Loucy (cell line): ENCODE measurements around the gene PMM1.
"Not testable (repeated sequence)": the region's sequence is repeated elsewhere in the genome, so short reads cannot be mapped to it uniquely, and the experiment has no call there.

Experiments
- H2AFZ ChIP-seq: fragments of 200-600 bp; sonication (generic); 2 replicates; pipeline ENCODE4 v1.6.0; 2016; ENCODE audit warnings: antibody characterized with exemption, mild to moderate bottlenecking, low read length, moderate library complexity
- H3F3A ChIP-seq: fragments of 200-600 bp; 2 replicates; pipeline ENCODE4 v1.6.0; 2016; ENCODE audit warnings: antibody characterized with exemption, low read depth, mild to moderate bottlenecking
- H3K27me3 ChIP-seq: fragments of 200-600 bp; sonication (generic); 2 replicates; pipeline ENCODE4 v1.6.1; 2014; ENCODE audit warnings: low read length, mild to moderate bottlenecking; ENCODE audit not compliant: insufficient read depth, poor library complexity, severe bottlenecking
- H3K36me3 ChIP-seq: fragments of 200-600 bp; sonication (generic); 2 replicates; pipeline ENCODE4 v1.6.1; 2016; ENCODE audit warnings: low read length; ENCODE audit not compliant: insufficient read depth
- H3K4me1 ChIP-seq: fragments of 200-600 bp; sonication (generic); 2 replicates; pipeline ENCODE4 v1.5.1; 2014; ENCODE audit warnings: low read length, mild to moderate bottlenecking; ENCODE audit not compliant: insufficient read depth, poor library complexity, severe bottlenecking
- H3K4me2 ChIP-seq: fragments of 200-600 bp; sonication (generic); 2 replicates; pipeline ENCODE4 v1.6.0; 2014; ENCODE audit warnings: antibody characterized with exemption, low read length, low read depth, mild to moderate bottlenecking; ENCODE audit not compliant: poor library complexity, severe bottlenecking
- H3K4me3 ChIP-seq: fragments of 200-600 bp; sonication (generic); 2 replicates; pipeline ENCODE4 v1.5.1; 2014; ENCODE audit warnings: low read length, mild to moderate bottlenecking, mixed read lengths; ENCODE audit not compliant: poor library complexity, severe bottlenecking
- H3K79me2 ChIP-seq: fragments of 200-600 bp; sonication (generic); 2 replicates; pipeline ENCODE4 v1.6.1; 2014; ENCODE audit warnings: low read length; ENCODE audit not compliant: insufficient read depth
- H3K9ac ChIP-seq: fragments of 200-600 bp; sonication (generic); 2 replicates; pipeline ENCODE4 v1.6.0; 2014; ENCODE audit warnings: mild to moderate bottlenecking, low read depth, low read length, moderate library complexity; ENCODE audit not compliant: poor library complexity, severe bottlenecking
- H3K9me2 ChIP-seq: fragments of 200-600 bp; sonication (generic); replicated peaks from 2 replicates; pipeline ENCODE4 v1.6.1; 2016; ENCODE audit warnings: low read depth, low read length, mixed read lengths
- H3K9me3 ChIP-seq: fragments of 200-600 bp; sonication (generic); 2 replicates; pipeline ENCODE4 v1.6.1; 2014; ENCODE audit warnings: mild to moderate bottlenecking, antibody characterized with exemption, low read length, low read depth; ENCODE audit not compliant: insufficient read depth
- H4K20me1 ChIP-seq: fragments of 200-600 bp; sonication (generic); 2 replicates; pipeline ENCODE4 v1.6.0; 2014; ENCODE audit warnings: antibody characterized with exemption, low read length, mild to moderate bottlenecking; ENCODE audit not compliant: insufficient read depth, poor library complexity, severe bottlenecking
- EZH2phosphoT487 ChIP-seq: fragments of 200-600 bp; IDR thresholded peaks from 2 replicates; pipeline ENCODE4 v1.6.1; 2018; ENCODE audit warnings: antibody characterized with exemption, mild to moderate bottlenecking, moderate library complexity, borderline replicate concordance
- TF ChIP-seq, protein P1 (sequence below): fragments of 200-600 bp; sonication (generic); conservative IDR thresholded peaks from 2 replicates; pipeline ENCODE4 v1.5.1; 2014; ENCODE audit warnings: mild to moderate bottlenecking, antibody characterized with exemption, low read length

The PMM1 gene

DNA sequence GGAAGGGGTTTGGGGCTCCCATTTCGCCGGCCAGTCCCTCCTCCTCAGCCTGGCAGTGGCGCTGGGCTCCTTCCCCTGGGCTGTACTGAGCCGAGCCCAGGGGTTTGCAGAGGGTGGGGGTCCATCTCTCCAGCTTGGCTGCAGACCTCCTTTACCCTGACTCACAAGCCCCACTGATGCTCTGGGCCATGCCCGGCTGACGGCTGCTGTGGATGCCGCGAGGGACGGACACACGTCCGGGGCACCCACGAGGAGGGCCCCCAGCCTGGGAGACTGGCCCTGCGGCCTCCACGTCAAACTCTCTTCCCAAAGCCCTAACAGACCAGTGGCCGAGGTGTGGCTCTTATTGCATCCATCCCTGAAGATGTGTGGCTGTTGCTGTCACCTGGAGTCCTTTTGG is 14.1 kb downstream of the PMM1 start:
- H4K20me1 ChIP-seq, result no peaks in the 10 kb centered on the region
- H3K4me3 ChIP-seq, result no peak overlapping the region
- no peaks in the 10 kb centered on the region for H3K4me1 ChIP-seq
- no peaks in the 10 kb centered on the region for H3K27me3 ChIP-seq
- H3K4me2 ChIP-seq, result no peak overlapping the region
- TF ChIP-seq, protein P1, sequence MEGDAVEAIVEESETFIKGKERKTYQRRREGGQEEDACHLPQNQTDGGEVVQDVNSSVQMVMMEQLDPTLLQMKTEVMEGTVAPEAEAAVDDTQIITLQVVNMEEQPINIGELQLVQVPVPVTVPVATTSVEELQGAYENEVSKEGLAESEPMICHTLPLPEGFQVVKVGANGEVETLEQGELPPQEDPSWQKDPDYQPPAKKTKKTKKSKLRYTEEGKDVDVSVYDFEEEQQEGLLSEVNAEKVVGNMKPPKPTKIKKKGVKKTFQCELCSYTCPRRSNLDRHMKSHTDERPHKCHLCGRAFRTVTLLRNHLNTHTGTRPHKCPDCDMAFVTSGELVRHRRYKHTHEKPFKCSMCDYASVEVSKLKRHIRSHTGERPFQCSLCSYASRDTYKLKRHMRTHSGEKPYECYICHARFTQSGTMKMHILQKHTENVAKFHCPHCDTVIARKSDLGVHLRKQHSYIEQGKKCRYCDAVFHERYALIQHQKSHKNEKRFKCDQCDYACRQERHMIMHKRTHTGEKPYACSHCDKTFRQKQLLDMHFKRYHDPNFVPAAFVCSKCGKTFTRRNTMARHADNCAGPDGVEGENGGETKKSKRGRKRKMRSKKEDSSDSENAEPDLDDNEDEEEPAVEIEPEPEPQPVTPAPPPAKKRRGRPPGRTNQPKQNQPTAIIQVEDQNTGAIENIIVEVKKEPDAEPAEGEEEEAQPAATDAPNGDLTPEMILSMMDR, result no peak
- no peak for TF ChIP-seq EZH2phosphoT487
- H3K79me2 ChIP-seq, result no peaks in the 10 kb centered on the region
- no peaks in the 10 kb centered on the region for H3K9me3 ChIP-seq
- no peaks in the 10 kb centered on the region for H3F3A ChIP-seq
- no peak overlapping the region for H3K9ac ChIP-seq
- no peaks in the 10 kb centered on the region for H3K36me3 ChIP-seq
- no peaks in the 10 kb centered on the region for H3K9me2 ChIP-seq
- no peak overlapping the region for H2AFZ ChIP-seq

DNA sequence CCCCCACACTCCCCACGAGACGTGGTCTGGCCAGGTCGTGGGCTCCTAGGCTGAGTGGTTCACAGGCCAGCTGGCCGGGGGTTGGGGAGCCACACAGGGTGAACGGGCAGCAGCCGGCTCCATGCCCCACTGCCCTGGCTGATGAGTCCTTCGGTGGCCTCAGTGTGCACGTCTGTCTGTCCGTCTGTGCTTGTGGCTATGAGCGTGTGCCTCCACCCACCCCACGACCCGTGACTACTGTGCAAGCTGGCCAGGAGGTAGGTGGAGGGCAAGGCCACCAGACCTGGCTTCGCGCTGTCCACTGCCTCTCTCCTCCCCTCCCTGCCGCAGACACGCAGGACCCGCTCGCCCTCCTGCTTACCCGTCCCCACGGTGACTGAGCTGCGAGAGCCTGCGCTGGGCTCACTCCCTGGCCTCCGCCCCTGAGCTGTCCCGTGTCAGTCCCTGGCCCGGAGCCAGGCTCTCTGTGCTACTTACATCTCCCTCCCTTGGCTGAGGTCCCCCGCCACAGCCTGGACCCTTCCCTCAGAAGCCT is 14.7 kb downstream of the PMM1 start:
- no peaks in the 10 kb centered on the region for H3K9me2 ChIP-seq
- H3K27me3 ChIP-seq, result no peaks in the 10 kb centered on the region
- no peaks in the 10 kb centered on the region for H3K4me1 ChIP-seq
- no peak overlapping the region for H2AFZ ChIP-seq
- H3F3A ChIP-seq, result no peaks in the 10 kb centered on the region
- H3K79me2 ChIP-seq, result no peaks in the 10 kb centered on the region
- no peak overlapping the region for H3K4me2 ChIP-seq
- H4K20me1 ChIP-seq, result no peaks in the 10 kb centered on the region
- no peak overlapping the region for H3K9ac ChIP-seq
- H3K4me3 ChIP-seq, result no peak overlapping the region
- no peaks in the 10 kb centered on the region for H3K9me3 ChIP-seq
- TF ChIP-seq, protein P1, result no peak
- no peak for TF ChIP-seq EZH2phosphoT487
- no peaks in the 10 kb centered on the region for H3K36me3 ChIP-seq

DNA sequence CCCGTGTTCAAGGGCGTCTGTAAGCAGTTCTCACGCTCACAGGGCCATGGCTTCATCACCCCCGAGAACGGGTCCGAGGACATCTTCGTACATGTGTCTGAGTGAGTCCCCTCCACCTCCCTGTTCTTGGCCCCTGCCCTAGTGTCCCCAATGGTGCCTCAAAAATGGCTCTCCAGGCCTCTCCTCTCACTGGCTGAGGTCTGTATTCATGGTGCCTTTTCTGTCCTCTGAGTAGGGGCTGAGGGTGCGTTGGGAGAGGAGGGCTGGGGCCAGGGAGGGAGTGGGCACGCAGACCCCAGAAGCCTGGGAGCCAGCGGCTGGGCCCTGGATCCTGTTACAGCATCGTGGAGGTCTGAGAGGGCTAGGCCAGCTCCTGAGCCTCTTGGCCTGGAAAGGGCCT is 16.0 kb downstream of the PMM1 start:
- H3F3A ChIP-seq, result no peaks in the 10 kb centered on the region
- H3K4me3 ChIP-seq, result no peak overlapping the region
- H3K9me3 ChIP-seq, result no peaks in the 10 kb centered on the region
- H2AFZ ChIP-seq, result no peak overlapping the region
- no peak overlapping the region for H3K4me2 ChIP-seq
- no peaks in the 10 kb centered on the region for H3K79me2 ChIP-seq
- H3K36me3 ChIP-seq, result no peaks in the 10 kb centered on the region
- H3K9ac ChIP-seq, result no peak overlapping the region
- no peaks in the 10 kb centered on the region for H3K27me3 ChIP-seq
- H3K4me1 ChIP-seq, result no peaks in the 10 kb centered on the region
- H3K9me2 ChIP-seq, result no peaks in the 10 kb centered on the region
- TF ChIP-seq, protein P1, result no peak
- no peak for TF ChIP-seq EZH2phosphoT487
- H4K20me1 ChIP-seq, result no peaks in the 10 kb centered on the region

DNA sequence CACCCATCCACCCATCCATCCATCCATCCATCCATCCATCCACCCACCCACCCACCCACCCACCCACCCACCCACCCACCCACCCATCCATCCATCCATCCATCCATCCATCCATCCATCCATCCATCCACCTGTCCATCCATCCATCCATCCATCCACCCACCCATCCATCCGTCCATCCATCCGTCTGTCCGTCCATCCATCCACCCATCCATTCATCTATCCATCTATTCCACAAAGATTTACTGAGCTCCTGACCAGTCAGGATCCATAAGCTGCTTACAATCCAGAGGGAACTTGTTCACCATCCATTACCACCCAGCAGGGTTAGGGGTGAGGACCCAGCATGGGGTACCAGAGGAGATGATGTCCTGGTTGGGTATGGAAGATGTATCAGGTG is 17.3 kb downstream of the PMM1 start:
- not testable (repeated sequence) for H4K20me1 ChIP-seq, H3K27me3 ChIP-seq, H3K9me3 ChIP-seq, H3K79me2 ChIP-seq, H3K4me3 ChIP-seq, H3K4me2 ChIP-seq, H2AFZ ChIP-seq, H3K36me3 ChIP-seq, H3K4me1 ChIP-seq, H3F3A ChIP-seq, H3K9ac ChIP-seq, H3K9me2 ChIP-seq
